GM18499 (cell line): ENCODE data around the gene PKDCC.

Experiments used
- ATAC-seq: cut with Tn5 transposase; IDR thresholded peaks from one replicate; pipeline ENCODE4 v1.9.1; 2021; ENCODE audit warnings: moderate number of reproducible peaks; ENCODE audit not compliant: insufficient read depth, unreplicated experiment

PKDCC gene

GRCh38 chr2:42048299-42049220 is 739 bp downstream of the PKDCC start:
- no peak for ATAC-seq

- ATAC-seq: no peak
Measured at GRCh38 chr2:42049221-42050009, 1.6 kb downstream of the PKDCC start.

- no peak for ATAC-seq
Measured at GRCh38 chr2:42050010-42050702, 2.3 kb downstream of the PKDCC start.

- ATAC-seq: no peak
Measured at GRCh38 chr2:42050703-42051542, 3.1 kb downstream of the PKDCC start.

GRCh38 chr2:42051543-42052235 is 3.9 kb downstream of the PKDCC start:
- ATAC-seq: no peak

GRCh38 chr2:42052702-42053481 is 5.1 kb downstream of the PKDCC start:
- ATAC-seq: no peak

- no peak for ATAC-seq
Measured at GRCh38 chr2:42053482-42053790, 5.6 kb downstream of the PKDCC start.

GRCh38 chr2:42053791-42054701 is 6.2 kb downstream of the PKDCC start:
- ATAC-seq: no peak

- no peak for ATAC-seq
Measured at GRCh38 chr2:42054714-42055430, 7.1 kb downstream of the PKDCC start.

GRCh38 chr2:42055573-42056514 is 8.0 kb downstream of the PKDCC start:
- no peak for ATAC-seq

- ATAC-seq: no peak
Measured at GRCh38 chr2:42057159-42057901, 9.5 kb downstream of the PKDCC start.

- no peak for ATAC-seq
Measured at GRCh38 chr2:42057902-42058450, 10.2 kb downstream of the PKDCC start.

GRCh38 chr2:42059261-42059898 is 11.6 kb downstream of the PKDCC start:
- no peak for ATAC-seq

GRCh38 chr2:42060028-42060427 is 12.2 kb downstream of the PKDCC start:
- ATAC-seq: no peak
